GM21528 (cell line): ENCODE measurements around the gene STMP1.
"Not testable (repeated sequence)": the region's sequence is repeated elsewhere in the genome, so short reads cannot be mapped to it uniquely, and the experiment has no call there.

Experiments
- ATAC-seq: cut with Tn5 transposase; IDR thresholded peaks from one replicate; pipeline ENCODE4 v1.9.1; 2021; ENCODE audit warnings: mild to moderate bottlenecking, moderate library complexity; ENCODE audit not compliant: unreplicated experiment, low FRiP score

STMP1 gene

GRCh38 chr7:135662123-135662372 is 266 bp upstream of the STMP1 start:
- ATAC-seq: peak; percentile 24

GRCh38 chr7:135664046-135664589 is 1.8 kb downstream of the STMP1 start:
- no peak for ATAC-seq

GRCh38 chr7:135665042-135665441 is 2.7 kb downstream of the STMP1 start:
- ATAC-seq: no peak

GRCh38 chr7:135666156-135666555 is 3.8 kb downstream of the STMP1 start:
- ATAC-seq: no peak

- no peak for ATAC-seq
These were observed 4.5 kb downstream of the STMP1 start for GRCh38 chr7:135666846-135667245.

- not testable (repeated sequence) for ATAC-seq
These were observed 5.3 kb downstream of the STMP1 start for GRCh38 chr7:135667626-135668025.

GRCh38 chr7:135668852-135669395 is 6.6 kb downstream of the STMP1 start:
- ATAC-seq: not testable (repeated sequence)

GRCh38 chr7:135669774-135670173 is 7.5 kb downstream of the STMP1 start:
- ATAC-seq: no peak

- ATAC-seq: no peak
These were observed 7.9 kb downstream of the STMP1 start for GRCh38 chr7:135670179-135670578.

GRCh38 chr7:135672560-135673359 is 10.4 kb downstream of the STMP1 start:
- ATAC-seq: peak; percentile 74

GRCh38 chr7:135673360-135673706 is 11.0 kb downstream of the STMP1 start:
- no peak for ATAC-seq

- no peak for ATAC-seq
These were observed 16.6 kb downstream of the STMP1 start for GRCh38 chr7:135678612-135679575.

- ATAC-seq: no peak
These were observed 19.4 kb downstream of the STMP1 start for GRCh38 chr7:135681762-135682161.

GRCh38 chr7:135682191-135682590 is 19.9 kb downstream of the STMP1 start:
- ATAC-seq: no peak

GRCh38 chr7:135683609-135684008 is 21.3 kb downstream of the STMP1 start:
- no peak for ATAC-seq

GRCh38 chr7:135684136-135684535 is 21.8 kb downstream of the STMP1 start:
- ATAC-seq: no peak

GRCh38 chr7:135684699-135685098 is 22.4 kb downstream of the STMP1 start:
- no peak for ATAC-seq

- no peak for ATAC-seq
These were observed 23.2 kb downstream of the STMP1 start for GRCh38 chr7:135685306-135686084.

GRCh38 chr7:135687466-135687865 is 25.2 kb downstream of the STMP1 start:
- ATAC-seq: no peak

- no peak for ATAC-seq
These were observed 28.3 kb downstream of the STMP1 start for GRCh38 chr7:135690566-135690965.
